Bronchial epithelial cell (primary cell): ENCODE data around the gene WDCP. TPM values are rescaled to one million over a fixed set of nuclear protein-coding genes. Genes with fewer than 3 reads are reported as not detected.

Experiments used
- DNase-seq: peaks from one replicate; pipeline ENCODE4 v3.0.0-alpha.2; 2010; ENCODE audit warnings: low read depth
- FAIRE-seq: peaks from 2 replicates; lab custom pipeline; 2011; peaks lifted over from hg19 to GRCh38; lab: Jason Lieb, UNC
- H3K27me3 ChIP-seq: 2 replicates; pipeline ENCODE4 v1.5.1; 2011; ENCODE audit warnings: low read length; ENCODE audit not compliant: control insufficient read depth, insufficient read depth
- H3K36me3 ChIP-seq: 2 replicates; pipeline ENCODE4 v1.5.1; 2011; ENCODE audit warnings: low read length; ENCODE audit not compliant: control insufficient read depth, insufficient read depth
- H3K4me3 ChIP-seq: 2 replicates; pipeline ENCODE4 v1.5.1; 2011; ENCODE audit warnings: mild to moderate bottlenecking, low read depth, low read length, control low read depth
- CTCF ChIP-seq: IDR thresholded peaks from 2 replicates; pipeline ENCODE4 v1.5.1; 2011; ENCODE audit warnings: mild to moderate bottlenecking, moderate library complexity, low read length, control low read depth, inconsistent platforms; ENCODE audit not compliant: insufficient read depth, severe bottlenecking
- total RNA-seq: library from RNA; depleted of rRNA; stranded (reverse); fragments of >200 nt; gene quantifications from 2 replicates; pipeline ENCODE4 v1.2.1, GENCODE V29; 2014

The WDCP gene
- total RNA-seq, 1 donor from 2014 or later: 7.1 TPM

- Histone ChIP-seq H3K27me3 (no peaks in the 10 kb centered on the region), H3K36me3 (no peaks in the 10 kb centered on the region), H3K4me3 (no peak overlapping the region)
- no peak for TF ChIP-seq CTCF
- no peak for DNase-seq
- no peak for FAIRE-seq
Measured at GRCh38 chr2:24052951-24053350, 5.8 kb upstream of the WDCP start.

GRCh38 chr2:24051833-24052232 lies 4.6 kb upstream of the WDCP start:
- TF ChIP-seq CTCF: no peak
- FAIRE-seq (no peak), DNase-seq (no peak)
- H3K4me3 ChIP-seq: no peak overlapping the region
- H3K27me3 ChIP-seq: no peaks in the 10 kb centered on the region
- no peaks in the 10 kb centered on the region for H3K36me3 ChIP-seq

GRCh38 chr2:24050041-24050979 lies 3.1 kb upstream of the WDCP start:
- no peak for DNase-seq
- H3K36me3 ChIP-seq: no peaks in the 10 kb centered on the region
- no peak for TF ChIP-seq CTCF
- FAIRE-seq: no peak
- H3K4me3 ChIP-seq: peak overlapping the region; percentile 76
- no peaks in the 10 kb centered on the region for H3K27me3 ChIP-seq

GRCh38 chr2:24049485-24050021 lies 2.4 kb upstream of the WDCP start, which contains the start of gene FKBP1B:
FKBP1B (plus strand) TSS chr2:24049741; CDS start chr2:24049850, 109 bp downstream.
- H3K27me3 ChIP-seq: no peaks in the 10 kb centered on the region
- DNase-seq: peak; percentile 57
- no peak for TF ChIP-seq CTCF
- peak within 1 kb of the TSS; percentile 76 for H3K4me3 ChIP-seq
- FAIRE-seq: no peak
- no peaks in the 10 kb centered on the region for H3K36me3 ChIP-seq

GRCh38 chr2:24048769-24049484 lies 1.7 kb upstream of the WDCP start:
- no peak for FAIRE-seq
- DNase-seq: no peak

More at GRCh38 chr2:24048769-24049484, 1.7 kb upstream of the WDCP start:
- Histone ChIP-seq H3K27me3 (no peaks in the 10 kb centered on the region), H3K4me3 (peak overlapping the region; percentile 76), H3K36me3 (no peaks in the 10 kb centered on the region)
- no peak for TF ChIP-seq CTCF
